Measurements from ENCODE around the gene FGF6. TPM values are rescaled to one million over a fixed set of nuclear protein-coding genes. Genes with fewer than 3 reads are reported as not detected.

The FGF6 gene
- total and polyA plus RNA-seq, 10 of the 15 experiments (the other 5 are each of a cell fraction or from before 2014, with no cell fraction given) = not detected

GRCh38 chr12:4443616-4444015 is 2.0 kb downstream of the FGF6 start:
- WGBS (ENCODE audit: insufficient coverage, insufficient replicate concordance, low lambda C conversion rate, missing lambda C conversion rate) = 59% methylated on average over 17 of the region's 17 CpGs
- TF ChIP-seq SKIL (IDR thresholded peaks at IDR 0.05; ENCODE audit: low read depth, poor library complexity, severe bottlenecking) (no peak), IKZF1 (conservative IDR thresholded peaks at IDR 0.05) (no peak), POU2F2 (IDR thresholded peaks at IDR 0.05; ENCODE audit: borderline replicate concordance, low read depth, low read length) (no peak), MEF2B (IDR thresholded peaks at IDR 0.05; ENCODE audit: partially characterized antibody, poor library complexity, severe bottlenecking) (no peak), ETV6 (conservative IDR thresholded peaks at IDR 0.05 in 1 of 2, IDR thresholded peaks at IDR 0.05 in 1 of 2; ENCODE audit: borderline replicate concordance in 1 of 2, low read depth in 1 of 2) (no peak), BCL11A (IDR thresholded peaks at IDR 0.05; ENCODE audit: low read depth, low read length) (no peak), GABPA (IDR thresholded peaks at IDR 0.05; ENCODE audit: low read depth) (no peak), E2F4 (IDR thresholded peaks at IDR 0.05; ENCODE audit: low read depth, low read length) (no peak), NFIC (IDR thresholded peaks at IDR 0.05; ENCODE audit: low read depth, low read length) (no peak), ZBTB40 (IDR thresholded peaks at IDR 0.05; ENCODE audit: borderline replicate concordance) (no peak), NBN (IDR thresholded peaks at IDR 0.05) (no peak), HCFC1 (IDR thresholded peaks at IDR 0.05; ENCODE audit: low read length) (no peak), BHLHE40 (IDR thresholded peaks at IDR 0.05; ENCODE audit: borderline replicate concordance in 1 of 2, low read depth in 2 of 2, low read length in 1 of 2) (no peak), NR2C2 (IDR thresholded peaks at IDR 0.05; ENCODE audit: borderline replicate concordance, control insufficient read depth, insufficient read length, low read depth) (no peak), CHD4 (IDR thresholded peaks at IDR 0.05) (no peak), LARP7 (IDR thresholded peaks at IDR 0.05) (no peak), KLF5 (IDR thresholded peaks at IDR 0.05; ENCODE audit: partially characterized antibody) (no peak)
- TF ChIP-seq, protein P1, sequence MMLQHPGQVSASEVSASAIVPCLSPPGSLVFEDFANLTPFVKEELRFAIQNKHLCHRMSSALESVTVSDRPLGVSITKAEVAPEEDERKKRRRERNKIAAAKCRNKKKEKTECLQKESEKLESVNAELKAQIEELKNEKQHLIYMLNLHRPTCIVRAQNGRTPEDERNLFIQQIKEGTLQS (IDR thresholded peaks at IDR 0.05; ENCODE audit: borderline replicate concordance, extremely low read depth, low read depth, low read length) = no peak

More at GRCh38 chr12:4443616-4444015, 2.0 kb downstream of the FGF6 start:
- Histone ChIP-seq H3K9me3 (replicated peaks; ENCODE audit: control insufficient read depth, insufficient read depth, low read length) (no peaks in the 10 kb centered on the region), H3K4me3 (no peak overlapping the region), H3K36me3 (ENCODE audit: control insufficient read depth in 2 of 2, insufficient read depth in 2 of 2, low read length in 1 of 2) (no peaks in the 10 kb centered on the region), H3K27ac (ENCODE audit: control insufficient read depth, insufficient read depth) (no peak overlapping the region), H4K20me1 (ENCODE audit: control insufficient read depth, insufficient read depth) (no peaks in the 10 kb centered on the region), H3K4me2 (ENCODE audit: control insufficient read depth, insufficient read depth) (no peak overlapping the region), H3K79me2 (ENCODE audit: control insufficient read depth, insufficient read depth, low read length) (no peaks in the 10 kb centered on the region), H3K4me1 (ENCODE audit: control insufficient read depth, insufficient read depth, low read length) (0 out of 2 replicates have a peak, but pooled peaks cover 6% of the 10 kb centered on the region), H3K9ac (ENCODE audit: control insufficient read depth, insufficient read depth, low read length) (no peak overlapping the region), H2AFZ (ENCODE audit: control insufficient read depth, low read depth, low read length) (no peak overlapping the region), H3K27me3 (replicated peaks in 1 of 2; ENCODE audit: control insufficient read depth in 2 of 2, insufficient read depth in 2 of 2, low read length in 1 of 2) (peaks cover 0 to 3% of the 10 kb centered on the region in 2 experiments; a peak in 3 of 4 replicates)
- intact Hi-C loops (cut with micrococcal nuclease; ENCODE audit: unreplicated experiment) = no loop called here
- FAIRE-seq (no peak), DNase-seq (ENCODE audit: low read depth, low spot score) (no peak), ATAC-seq (no peak)
- CTCF ChIA-PET = interaction anchor here (1.8 kb wide), 1 partner anchor 23 kb away, joined by 5 read pairs; no protein-coding TSS in a partner anchor
- SMC1A ChIA-PET (ENCODE audit: uncharacterized antibody, unreplicated experiment) = no interaction called here
- no TSS peak for BruUV-seq (replicated peaks)
- POLR2A ChIA-PET = no interaction called here
- RAD21 ChIA-PET (ENCODE audit: unreplicated experiment) = no interaction called here
- in situ Hi-C loops (cut with MboI) = no loop called here

Data from GM12878 (cell line).